ENCODE results near the gene PRDM16.
"Not testable (repeated sequence)": the region's sequence is repeated elsewhere in the genome, so short reads cannot be mapped to it uniquely, and the experiment has no call there.

The PRDM16 gene

DNA sequence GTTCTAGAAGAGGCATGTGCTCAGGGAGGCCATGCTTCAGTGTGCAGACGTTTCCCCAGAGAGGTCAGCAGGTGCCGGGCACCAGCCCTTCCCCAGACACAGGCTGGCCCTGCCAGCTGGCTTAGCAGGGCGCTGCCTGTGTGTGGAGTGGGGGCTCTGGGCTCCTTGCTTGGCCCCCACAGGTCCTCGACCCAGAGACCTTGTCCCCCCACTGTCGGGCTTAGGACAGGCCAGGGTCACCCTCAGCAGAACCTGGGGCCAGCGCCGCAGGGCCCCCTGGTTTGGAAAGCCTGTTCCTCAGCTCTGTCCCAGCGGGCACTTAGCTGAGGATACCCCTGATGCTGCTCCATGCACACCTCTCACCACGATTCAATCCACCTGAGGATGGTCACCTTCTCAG lies 213.2 kb downstream of the PRDM16 start:
- no peak for DNase-seq (ENCODE audit: low read depth)

DNA sequence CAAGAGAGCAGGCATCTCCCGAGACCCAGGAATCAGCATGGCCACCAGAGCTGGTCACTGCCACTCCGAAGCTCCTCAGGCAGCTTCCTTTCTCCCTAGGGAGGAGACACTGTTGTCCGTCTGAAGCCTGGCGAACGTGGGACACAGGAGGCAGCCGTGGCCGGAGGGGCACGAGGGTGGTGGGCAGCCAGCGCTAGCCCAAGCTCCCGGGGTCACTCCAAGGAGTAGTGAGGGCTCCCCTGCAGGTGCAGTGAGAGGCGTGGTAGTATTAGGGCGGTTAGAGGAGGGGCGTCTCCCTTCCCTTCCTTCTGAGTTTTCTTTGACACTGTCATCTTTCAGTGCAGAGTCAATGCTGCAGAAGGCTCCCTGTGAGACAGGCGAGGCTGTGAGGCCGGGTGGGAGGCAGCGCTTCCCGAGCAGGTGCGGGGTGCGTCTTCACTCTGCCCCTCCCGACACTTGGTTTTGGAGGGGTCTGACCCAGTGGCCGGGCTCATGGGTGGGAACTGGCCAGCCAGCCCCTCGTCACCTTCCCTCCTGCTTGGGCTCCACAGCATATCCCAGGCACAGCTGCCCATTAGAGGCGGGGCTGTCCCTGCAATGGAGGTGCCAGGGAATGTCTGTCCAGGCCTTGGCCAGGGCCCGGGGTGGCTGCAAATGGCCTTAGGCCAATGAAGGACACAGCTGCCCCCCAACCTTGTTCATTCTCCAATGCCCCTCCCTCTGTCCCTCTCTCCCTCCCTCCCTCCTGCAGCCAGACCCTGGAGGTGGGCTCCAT lies 213.8 kb downstream of the PRDM16 start:
- DNase-seq (ENCODE audit: low read depth): no peak

DNA sequence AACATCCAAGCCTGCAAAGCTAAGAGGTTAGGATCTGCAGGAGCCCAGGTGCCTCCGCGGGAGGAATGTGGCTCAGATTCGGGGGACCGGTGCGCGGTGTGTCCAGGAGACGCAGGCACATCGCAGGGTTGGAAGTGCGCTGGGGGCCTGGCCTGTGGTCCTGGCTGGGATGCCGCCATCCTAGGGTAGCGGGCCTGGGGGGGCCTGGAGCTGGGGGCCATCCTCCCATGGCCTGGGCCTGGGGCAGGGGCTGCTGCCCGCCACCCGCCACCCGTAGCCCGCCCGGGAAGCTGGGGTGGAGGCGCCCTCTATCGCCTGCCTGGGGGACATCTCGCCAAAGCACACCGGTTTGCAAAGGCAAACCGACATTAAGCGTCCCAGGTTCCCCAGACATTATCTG lies 214.8 kb downstream of the PRDM16 start:
- DNase-seq (ENCODE audit: low read depth): no peak

DNA sequence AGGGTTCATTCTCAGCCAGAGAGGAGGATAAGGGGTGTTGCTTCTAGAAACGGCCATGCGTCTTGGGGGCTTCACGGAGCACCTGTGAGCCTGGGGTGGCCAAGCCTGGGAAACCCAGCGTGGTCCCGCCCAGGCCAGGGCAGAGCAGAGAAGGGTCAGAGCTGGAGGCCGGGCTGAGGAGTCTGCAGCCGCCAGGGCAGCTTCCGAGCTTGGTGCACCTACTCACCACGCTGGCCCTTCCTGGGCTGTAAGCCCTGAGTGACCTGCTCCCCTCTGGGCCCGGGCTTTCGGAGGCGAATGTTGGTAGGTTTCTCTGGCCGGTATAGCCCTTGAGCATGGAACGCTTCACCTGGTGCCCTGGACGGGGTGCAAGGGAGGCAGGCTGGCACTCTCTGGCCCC lies 215.7 kb downstream of the PRDM16 start:
- DNase-seq (ENCODE audit: low read depth): no peak

DNA sequence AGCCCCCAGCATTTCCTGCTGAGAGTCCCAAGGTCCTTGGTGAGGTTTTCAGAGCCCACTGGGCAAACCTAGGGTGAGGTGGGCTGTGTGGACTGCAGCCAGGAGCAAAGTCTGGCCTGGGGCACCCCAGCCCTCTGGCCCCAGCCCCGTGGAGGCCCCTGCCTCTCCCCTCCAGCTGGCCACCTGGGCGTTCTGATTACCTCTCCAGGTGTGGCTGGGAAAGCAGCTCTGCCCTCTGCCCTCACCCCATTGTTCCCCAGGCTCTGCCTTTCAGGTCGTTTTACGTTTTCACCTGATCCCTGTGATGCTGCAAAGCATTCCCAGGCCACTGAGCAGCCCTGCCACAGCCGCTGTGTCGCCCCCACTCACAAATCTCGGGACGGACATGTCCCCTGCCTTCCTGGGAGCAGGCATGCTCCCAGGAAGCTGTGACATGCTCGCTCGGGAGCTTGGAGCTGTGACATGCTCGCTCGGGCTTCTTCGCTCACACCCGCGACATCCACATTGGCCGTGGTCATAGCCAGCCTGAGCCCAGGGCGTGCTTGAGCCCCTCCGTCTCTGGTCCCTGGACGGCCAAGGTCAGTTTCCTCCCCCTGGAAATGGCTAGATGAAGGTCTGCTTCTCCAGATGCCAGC lies 216.2 kb downstream of the PRDM16 start:
- no peak for DNase-seq (ENCODE audit: low read depth)

- not testable (repeated sequence) for DNase-seq (ENCODE audit: low read depth)
These were observed 218.1 kb downstream of the PRDM16 start for GRCh38 chr1:3287095-3287494.

GRCh38 chr1:3287656-3288160 lies 218.7 kb downstream of the PRDM16 start:
- DNase-seq (ENCODE audit: low read depth): no peak

DNA sequence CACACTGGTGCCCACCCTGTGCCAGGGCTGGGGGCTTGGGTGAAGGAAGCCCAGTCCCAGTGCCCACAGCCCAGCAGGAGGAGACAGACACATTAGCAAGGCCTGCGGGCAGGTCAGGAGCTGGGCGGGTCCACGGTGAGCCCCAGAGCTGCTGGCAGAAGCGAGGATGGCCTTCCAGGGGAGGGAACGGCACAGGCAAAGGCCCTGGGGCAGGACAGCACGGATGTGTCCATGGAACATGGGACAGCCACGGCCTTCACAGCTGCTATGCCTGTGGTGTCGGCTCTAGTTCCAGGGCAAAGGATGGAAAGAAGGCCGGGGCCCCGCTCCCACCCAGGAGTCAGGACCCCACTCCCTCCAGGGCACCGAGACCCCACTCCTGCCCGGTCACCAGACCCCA lies 220.5 kb downstream of the PRDM16 start:
- DNase-seq (ENCODE audit: low read depth): no peak

DNA sequence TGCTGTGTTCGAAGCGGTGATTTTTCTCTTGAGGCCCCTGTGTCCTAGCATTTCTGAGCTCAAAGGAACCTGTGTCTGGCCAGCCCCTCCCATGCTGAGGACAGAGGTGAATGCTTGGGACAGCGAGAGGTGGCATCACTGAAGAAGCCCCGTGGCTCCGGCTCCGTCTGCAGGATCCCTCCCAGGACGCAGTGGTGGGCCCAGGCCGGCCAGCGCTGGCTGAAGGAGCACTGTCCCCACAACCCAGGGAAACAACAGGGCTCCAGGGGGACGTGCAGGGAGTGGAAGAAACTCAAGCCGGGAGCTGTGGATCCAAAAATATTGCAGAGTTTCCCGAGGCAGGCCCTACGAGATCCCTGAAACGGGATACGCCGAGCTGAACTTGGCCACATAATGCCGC lies 221.4 kb downstream of the PRDM16 start:
- DNase-seq (ENCODE audit: low read depth): no peak

GRCh38 chr1:3290915-3291314 lies 221.9 kb downstream of the PRDM16 start:
- no peak for DNase-seq (ENCODE audit: low read depth)

DNA sequence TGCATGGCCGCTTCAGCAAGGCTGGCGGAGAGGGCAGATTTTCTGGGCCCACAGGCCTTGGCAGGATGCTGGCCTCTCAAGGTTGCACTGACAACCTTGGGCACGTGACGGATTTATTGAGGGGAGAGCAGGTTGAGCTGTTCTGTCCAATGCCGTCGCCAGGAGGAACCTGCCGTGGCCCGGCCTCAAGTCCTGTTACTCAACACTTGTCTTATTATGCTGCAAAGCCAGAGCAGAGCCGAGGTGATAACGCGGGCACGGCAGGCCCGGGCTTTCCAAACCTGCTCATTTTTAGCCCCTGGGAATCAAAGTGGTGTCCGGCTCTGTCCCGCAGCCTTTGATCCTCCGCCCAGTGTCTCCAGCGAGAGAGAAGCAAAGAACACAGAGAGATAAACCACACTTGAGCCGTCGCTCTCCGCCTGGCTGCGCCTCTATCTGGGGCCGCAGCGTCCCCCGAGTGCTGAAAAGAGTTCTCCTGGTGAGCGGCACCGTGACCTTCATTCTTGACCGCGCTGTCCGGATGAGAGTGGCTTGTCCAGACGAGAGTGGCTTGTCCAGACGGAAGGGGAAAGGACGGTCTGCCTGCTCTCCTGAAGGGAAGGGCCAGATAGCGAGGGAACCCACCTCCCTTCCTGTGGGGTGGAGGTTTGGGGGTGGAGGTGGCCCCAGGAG lies 223.2 kb downstream of the PRDM16 start:
- DNase-seq (ENCODE audit: low read depth): no peak

GRCh38 chr1:3292868-3293562 lies 224.0 kb downstream of the PRDM16 start:
- DNase-seq (ENCODE audit: low read depth): no peak

- no peak for DNase-seq (ENCODE audit: low read depth)
These were observed 224.6 kb downstream of the PRDM16 start for GRCh38 chr1:3293563-3294080.

- no peak for DNase-seq (ENCODE audit: low read depth)
These were observed 225.4 kb downstream of the PRDM16 start for GRCh38 chr1:3294450-3294849.

- DNase-seq (ENCODE audit: low read depth): no peak
These were observed 226.8 kb downstream of the PRDM16 start for GRCh38 chr1:3295846-3296245.

GRCh38 chr1:3296326-3296725 lies 227.3 kb downstream of the PRDM16 start:
- no peak for DNase-seq (ENCODE audit: low read depth)

DNA sequence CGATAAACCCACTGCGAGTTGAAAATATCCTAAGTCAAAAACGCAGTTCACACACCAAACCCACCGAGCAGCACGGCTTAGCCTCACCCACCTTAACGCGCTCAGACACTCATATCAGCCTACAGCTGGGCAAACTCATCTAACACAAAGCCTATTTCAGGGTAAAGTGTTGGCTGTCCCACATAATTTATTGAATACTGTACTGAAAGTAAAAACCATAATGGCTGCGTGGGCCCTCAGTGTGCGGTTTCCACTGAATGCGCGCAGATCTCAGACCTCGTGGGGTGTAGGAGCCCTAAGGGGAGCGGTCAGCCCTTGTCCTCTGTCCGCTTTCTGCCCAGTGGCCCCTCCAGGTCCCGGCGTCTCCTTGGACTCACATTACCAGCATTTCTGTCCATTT lies 227.8 kb downstream of the PRDM16 start:
- no peak for DNase-seq (ENCODE audit: low read depth)

GRCh38 chr1:3297756-3298155 lies 228.8 kb downstream of the PRDM16 start:
- no peak for DNase-seq (ENCODE audit: low read depth)

- no peak for DNase-seq (ENCODE audit: low read depth)
These were observed 229.2 kb downstream of the PRDM16 start for GRCh38 chr1:3298197-3298596.

DNA sequence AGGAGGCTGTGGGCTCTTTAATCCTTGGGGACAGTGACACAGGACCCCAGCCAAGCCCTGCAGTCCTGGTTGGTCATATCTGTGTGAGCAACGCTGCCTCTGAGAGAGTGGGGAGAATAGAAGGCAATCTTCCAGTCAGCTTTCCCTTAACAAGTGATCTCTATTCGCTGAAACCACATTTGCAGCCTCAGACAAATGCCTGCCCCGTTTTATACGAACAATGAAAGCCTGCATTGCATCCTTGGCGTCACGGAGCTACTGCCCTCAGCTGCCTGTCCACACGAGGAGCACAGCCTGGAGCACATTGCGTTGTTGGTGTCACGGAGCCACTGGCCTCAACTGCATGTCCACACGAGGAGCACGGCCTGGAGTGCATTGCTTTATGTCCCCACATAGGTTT lies 235.2 kb downstream of the PRDM16 start:
- no peak for DNase-seq (ENCODE audit: low read depth)

DNA sequence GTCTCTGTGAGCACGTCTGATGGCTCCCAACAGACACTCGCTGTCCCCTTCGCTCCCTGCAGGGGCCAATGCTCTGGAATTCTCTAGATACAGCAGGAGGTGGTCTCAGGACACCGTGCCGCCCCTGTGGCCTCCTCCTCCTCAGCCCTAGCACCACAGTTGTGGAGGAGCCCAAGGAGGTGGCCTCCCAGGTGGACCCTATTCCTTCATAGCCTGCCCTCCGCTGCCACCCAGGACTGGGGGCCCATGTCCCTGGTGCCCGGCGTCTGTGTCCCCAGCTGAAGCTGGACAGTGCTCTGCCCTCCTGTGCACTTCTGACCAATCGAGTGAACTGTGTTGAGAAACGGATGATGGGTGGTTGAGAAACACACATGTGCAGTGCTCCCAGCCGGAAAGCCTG lies 235.7 kb downstream of the PRDM16 start:
- no peak for DNase-seq (ENCODE audit: low read depth)

GRCh38 chr1:3305156-3305555 lies 236.2 kb downstream of the PRDM16 start:
- DNase-seq (ENCODE audit: low read depth): no peak
